WTC11 (cell line): ENCODE data around the gene MAML3. TPM values are rescaled to one million over a fixed set of nuclear protein-coding genes. Genes with fewer than 3 reads are reported as not detected.

Experiments used
- ATAC-seq: fragments of 200-7000 bp; cut with Tn5 transposase; 2 replicates; pipeline ENCODE4 v1.10.0; 2021; ENCODE audit warnings: mild to moderate bottlenecking, moderate library complexity
- CTCF ChIA-PET: fragments of 300-600 bp; sonication (Branson Sonifier 250); formaldehyde crosslinking; loops from one replicate; lab custom pipeline; 2021; ENCODE audit warnings: antibody characterized with exemption; lab: Charles Lee
- POLR2A ChIA-PET: fragments of 350-600 bp; sonication (Branson Sonifier 250); formaldehyde crosslinking; loops from one replicate; lab custom pipeline; 2021; ENCODE audit warnings: antibody characterized with exemption; lab: Charles Lee
- DNase-seq: peaks from one replicate; pipeline ENCODE4 v3.0.0; 2021; ENCODE audit warnings: low spot score
- H3K27ac Mint-ChIP-seq: 2 replicates; pipeline ENCODE4 v1.8.0; 2021; ENCODE audit warnings: mixed read lengths
- H3K27me3 Mint-ChIP-seq: 2 replicates; pipeline ENCODE4 v1.8.0; 2021; ENCODE audit warnings: low read depth, mild to moderate bottlenecking, moderate library complexity, mixed read lengths
- H3K36me3 Mint-ChIP-seq: 2 replicates; pipeline ENCODE4 v1.8.0; 2021; ENCODE audit warnings: mixed read lengths
- H3K4me1 Mint-ChIP-seq: 2 replicates; pipeline ENCODE4 v1.8.0; 2022; ENCODE audit warnings: mixed read lengths
- H3K4me3 Mint-ChIP-seq: 2 replicates; pipeline ENCODE4 v1.8.0; 2021; ENCODE audit warnings: mild to moderate bottlenecking, moderate library complexity, mixed read lengths
- H3K9me3 Mint-ChIP-seq: 2 replicates; pipeline ENCODE4 v1.8.0; 2021; ENCODE audit warnings: mixed read lengths
- EMX1 ChIP-seq: fragments of 250-450 bp; sonication (Bioruptor Pico); IDR thresholded peaks from 2 replicates; pipeline ENCODE4 v1.8.0; 2021; ENCODE audit warnings: mild to moderate bottlenecking
- ETV6 ChIP-seq: sonication (generic); formaldehyde crosslinking; IDR thresholded peaks from 2 replicates; pipeline ENCODE4 v1.8.1; 2022; ENCODE audit warnings: mild to moderate bottlenecking, missing genetic modification reagents
- FOXP1 ChIP-seq: sonication (generic); formaldehyde crosslinking; IDR thresholded peaks from 2 replicates; pipeline ENCODE4 v1.8.0; 2022; ENCODE audit warnings: missing genetic modification reagents, mild to moderate bottlenecking, moderate library complexity, borderline replicate concordance
- GRHL2 ChIP-seq: fragments of 250-450 bp; sonication (Bioruptor Pico); IDR thresholded peaks from 2 replicates; pipeline ENCODE4 v1.8.0; 2022; ENCODE audit warnings: mild to moderate bottlenecking, moderate library complexity; ENCODE audit not compliant: insufficient replicate concordance, severe bottlenecking
- JAZF1 ChIP-seq: fragments of 250-450 bp; sonication (Bioruptor Pico); IDR thresholded peaks from 2 replicates; pipeline ENCODE4 v1.9.0; 2021; ENCODE audit warnings: moderate library complexity, mild to moderate bottlenecking, inconsistent platforms
- MXD4 ChIP-seq: fragments of 250-450 bp; sonication (Bioruptor Pico); IDR thresholded peaks from 2 replicates; pipeline ENCODE4 v1.8.0; 2021; ENCODE audit warnings: mild to moderate bottlenecking, moderate library complexity, borderline replicate concordance
- NFATC4 ChIP-seq: fragments of 250-450 bp; sonication (Bioruptor Pico); IDR thresholded peaks from 2 replicates; pipeline ENCODE4 v1.9.0; 2021; ENCODE audit warnings: mild to moderate bottlenecking
- NFE2L1 ChIP-seq: sonication (generic); formaldehyde crosslinking; IDR thresholded peaks from 2 replicates; pipeline ENCODE4 v1.8.1; 2023; ENCODE audit warnings: missing genetic modification reagents
- NFYB ChIP-seq: sonication (generic); formaldehyde crosslinking; conservative IDR thresholded peaks from 2 replicates; pipeline ENCODE4 v1.8.0; 2022; ENCODE audit warnings: low read depth, missing genetic modification reagents
- NR1H2 ChIP-seq: sonication (generic); formaldehyde crosslinking; IDR thresholded peaks from 2 replicates; pipeline ENCODE4 v1.9.0; 2021; ENCODE audit warnings: mild to moderate bottlenecking, moderate library complexity, missing genetic modification reagents
- NR3C1 ChIP-seq: sonication (generic); formaldehyde crosslinking; conservative IDR thresholded peaks from 2 replicates; pipeline ENCODE4 v1.8.1; 2023; ENCODE audit warnings: low read depth, mild to moderate bottlenecking, missing genetic modification reagents
- OVOL2 ChIP-seq: fragments of 250-450 bp; sonication (Bioruptor Pico); IDR thresholded peaks from 2 replicates; pipeline ENCODE4 v1.9.0; 2021; ENCODE audit warnings: mild to moderate bottlenecking, borderline replicate concordance
- SMAD3 ChIP-seq: sonication (generic); formaldehyde crosslinking; IDR thresholded peaks from 2 replicates; pipeline ENCODE4 v1.8.0; 2022; ENCODE audit warnings: missing genetic modification reagents, mild to moderate bottlenecking, borderline replicate concordance
- SP1 ChIP-seq: sonication (generic); formaldehyde crosslinking; conservative IDR thresholded peaks from 2 replicates; pipeline ENCODE4 v1.8.1; 2022; ENCODE audit warnings: missing genetic modification reagents
- ZNF232 ChIP-seq: sonication (generic); formaldehyde crosslinking; IDR thresholded peaks from 2 replicates; pipeline ENCODE4 v1.8.0; 2022; ENCODE audit warnings: mild to moderate bottlenecking, missing genetic modification reagents
- ZNF423 ChIP-seq: fragments of 250-450 bp; sonication (Bioruptor Pico); IDR thresholded peaks from 2 replicates; pipeline ENCODE4 v2.1.2; 2022; ENCODE audit warnings: mild to moderate bottlenecking, moderate library complexity
- total RNA-seq: library from RNA; stranded (reverse); gene quantifications from 3 replicates; pipeline ENCODE4 v1.2.3, GENCODE V29; 2021
- TF ChIP-seq, protein P1 (sequence below): sonication (generic); formaldehyde crosslinking; IDR thresholded peaks from 2 replicates; pipeline ENCODE4 v1.8.1; 2023; ENCODE audit warnings: mild to moderate bottlenecking, missing genetic modification reagents, borderline replicate concordance
- TF ChIP-seq, protein P2 (sequence below): sonication (generic); formaldehyde crosslinking; IDR thresholded peaks from 2 replicates; pipeline ENCODE4 v1.8.0; 2022; ENCODE audit warnings: mild to moderate bottlenecking, missing genetic modification reagents
- TF ChIP-seq, protein P3 (sequence below): sonication (generic); formaldehyde crosslinking; IDR thresholded peaks from 2 replicates; pipeline ENCODE4 v1.8.1; 2022; ENCODE audit warnings: low read depth, missing genetic modification reagents, borderline replicate concordance
- TF ChIP-seq, protein P4 (sequence below): sonication (generic); formaldehyde crosslinking; IDR thresholded peaks from 2 replicates; pipeline ENCODE4 v1.8.0; 2022; ENCODE audit warnings: mild to moderate bottlenecking, missing genetic modification reagents

Gene MAML3
- total RNA-seq, 1 experiment from 2014 or later, result 7.4 TPM

DNA sequence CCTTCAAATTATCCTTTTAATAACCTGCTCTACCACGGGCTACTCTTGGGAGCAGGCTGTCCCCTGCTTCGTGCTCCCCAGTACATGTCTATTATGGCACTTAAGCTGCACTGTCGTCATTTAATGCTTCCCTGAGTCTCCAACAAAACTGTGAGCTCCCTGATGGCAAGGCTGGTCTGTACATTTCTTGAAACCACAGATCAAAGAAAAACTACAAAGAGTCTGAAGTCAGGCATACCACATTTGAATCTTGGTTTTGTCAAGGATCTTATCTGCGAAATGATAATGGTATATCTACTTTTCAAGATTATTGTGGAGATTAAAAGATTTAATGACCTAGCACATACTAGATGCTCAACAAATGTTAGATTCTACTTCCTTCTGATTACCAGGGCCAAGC lies 45.7 kb downstream of the MAML3 start:
- Mint-ChIP-seq H3K27me3 (no peaks in the 10 kb centered on the region), H3K27ac (0 out of 2 replicates have a peak overlapping the region, but pooled peaks have one; percentile 20), H3K4me3 (no peak overlapping the region), H3K9me3 (no peaks in the 10 kb centered on the region), H3K36me3 (no peaks in the 10 kb centered on the region), H3K4me1 (peaks cover 2% of the 10 kb centered on the region; the same call in 1 of the 2 replicates)
- DNase-seq (no peak), ATAC-seq (no peak)
- ChIA-PET POLR2A (no interaction called here), CTCF (interaction anchor here (1.0 kb wide), 1 partner anchor 451 kb away, joined by 3 read pairs; no protein-coding TSS in a partner anchor)
- no peak for TF ChIP-seq GRHL2 (CRISPR knock-in tag)
- no peak for TF ChIP-seq NFYB
- TF ChIP-seq FOXP1 (CRISPR knock-in tag), result no peak
- TF ChIP-seq, protein P1, sequence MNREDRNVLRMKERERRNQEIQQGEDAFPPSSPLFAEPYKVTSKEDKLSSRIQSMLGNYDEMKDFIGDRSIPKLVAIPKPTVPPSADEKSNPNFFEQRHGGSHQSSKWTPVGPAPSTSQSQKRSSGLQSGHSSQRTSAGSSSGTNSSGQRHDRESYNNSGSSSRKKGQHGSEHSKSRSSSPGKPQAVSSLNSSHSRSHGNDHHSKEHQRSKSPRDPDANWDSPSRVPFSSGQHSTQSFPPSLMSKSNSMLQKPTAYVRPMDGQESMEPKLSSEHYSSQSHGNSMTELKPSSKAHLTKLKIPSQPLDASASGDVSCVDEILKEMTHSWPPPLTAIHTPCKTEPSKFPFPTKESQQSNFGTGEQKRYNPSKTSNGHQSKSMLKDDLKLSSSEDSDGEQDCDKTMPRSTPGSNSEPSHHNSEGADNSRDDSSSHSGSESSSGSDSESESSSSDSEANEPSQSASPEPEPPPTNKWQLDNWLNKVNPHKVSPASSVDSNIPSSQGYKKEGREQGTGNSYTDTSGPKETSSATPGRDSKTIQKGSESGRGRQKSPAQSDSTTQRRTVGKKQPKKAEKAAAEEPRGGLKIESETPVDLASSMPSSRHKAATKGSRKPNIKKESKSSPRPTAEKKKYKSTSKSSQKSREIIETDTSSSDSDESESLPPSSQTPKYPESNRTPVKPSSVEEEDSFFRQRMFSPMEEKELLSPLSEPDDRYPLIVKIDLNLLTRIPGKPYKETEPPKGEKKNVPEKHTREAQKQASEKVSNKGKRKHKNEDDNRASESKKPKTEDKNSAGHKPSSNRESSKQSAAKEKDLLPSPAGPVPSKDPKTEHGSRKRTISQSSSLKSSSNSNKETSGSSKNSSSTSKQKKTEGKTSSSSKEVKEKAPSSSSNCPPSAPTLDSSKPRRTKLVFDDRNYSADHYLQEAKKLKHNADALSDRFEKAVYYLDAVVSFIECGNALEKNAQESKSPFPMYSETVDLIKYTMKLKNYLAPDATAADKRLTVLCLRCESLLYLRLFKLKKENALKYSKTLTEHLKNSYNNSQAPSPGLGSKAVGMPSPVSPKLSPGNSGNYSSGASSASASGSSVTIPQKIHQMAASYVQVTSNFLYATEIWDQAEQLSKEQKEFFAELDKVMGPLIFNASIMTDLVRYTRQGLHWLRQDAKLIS (CRISPR knock-in tag), result no peak
- TF ChIP-seq SMAD3 (CRISPR knock-in tag), result no peak
- TF ChIP-seq MXD4 (CRISPR knock-in tag), result no peak
- TF ChIP-seq EMX1 (CRISPR knock-in tag), result no peak
- no peak for TF ChIP-seq NFE2L1
- TF ChIP-seq NFATC4 (CRISPR knock-in tag), result no peak
- TF ChIP-seq, protein P2, sequence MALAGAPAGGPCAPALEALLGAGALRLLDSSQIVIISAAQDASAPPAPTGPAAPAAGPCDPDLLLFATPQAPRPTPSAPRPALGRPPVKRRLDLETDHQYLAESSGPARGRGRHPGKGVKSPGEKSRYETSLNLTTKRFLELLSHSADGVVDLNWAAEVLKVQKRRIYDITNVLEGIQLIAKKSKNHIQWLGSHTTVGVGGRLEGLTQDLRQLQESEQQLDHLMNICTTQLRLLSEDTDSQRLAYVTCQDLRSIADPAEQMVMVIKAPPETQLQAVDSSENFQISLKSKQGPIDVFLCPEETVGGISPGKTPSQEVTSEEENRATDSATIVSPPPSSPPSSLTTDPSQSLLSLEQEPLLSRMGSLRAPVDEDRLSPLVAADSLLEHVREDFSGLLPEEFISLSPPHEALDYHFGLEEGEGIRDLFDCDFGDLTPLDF (CRISPR knock-in tag), result no peak
- no peak for TF ChIP-seq NR1H2
- TF ChIP-seq, protein P3, sequence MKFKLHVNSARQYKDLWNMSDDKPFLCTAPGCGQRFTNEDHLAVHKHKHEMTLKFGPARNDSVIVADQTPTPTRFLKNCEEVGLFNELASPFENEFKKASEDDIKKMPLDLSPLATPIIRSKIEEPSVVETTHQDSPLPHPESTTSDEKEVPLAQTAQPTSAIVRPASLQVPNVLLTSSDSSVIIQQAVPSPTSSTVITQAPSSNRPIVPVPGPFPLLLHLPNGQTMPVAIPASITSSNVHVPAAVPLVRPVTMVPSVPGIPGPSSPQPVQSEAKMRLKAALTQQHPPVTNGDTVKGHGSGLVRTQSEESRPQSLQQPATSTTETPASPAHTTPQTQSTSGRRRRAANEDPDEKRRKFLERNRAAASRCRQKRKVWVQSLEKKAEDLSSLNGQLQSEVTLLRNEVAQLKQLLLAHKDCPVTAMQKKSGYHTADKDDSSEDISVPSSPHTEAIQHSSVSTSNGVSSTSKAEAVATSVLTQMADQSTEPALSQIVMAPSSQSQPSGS (CRISPR knock-in tag), result no peak
- no peak for TF ChIP-seq JAZF1
- no peak for TF ChIP-seq NR3C1 (CRISPR knock-in tag)
- no peak for TF ChIP-seq ZNF423
- no peak for TF ChIP-seq OVOL2 (CRISPR knock-in tag)
- no peak for TF ChIP-seq SP1 (CRISPR knock-in tag)
- no peak for TF ChIP-seq ZNF232
- TF ChIP-seq, protein P4, sequence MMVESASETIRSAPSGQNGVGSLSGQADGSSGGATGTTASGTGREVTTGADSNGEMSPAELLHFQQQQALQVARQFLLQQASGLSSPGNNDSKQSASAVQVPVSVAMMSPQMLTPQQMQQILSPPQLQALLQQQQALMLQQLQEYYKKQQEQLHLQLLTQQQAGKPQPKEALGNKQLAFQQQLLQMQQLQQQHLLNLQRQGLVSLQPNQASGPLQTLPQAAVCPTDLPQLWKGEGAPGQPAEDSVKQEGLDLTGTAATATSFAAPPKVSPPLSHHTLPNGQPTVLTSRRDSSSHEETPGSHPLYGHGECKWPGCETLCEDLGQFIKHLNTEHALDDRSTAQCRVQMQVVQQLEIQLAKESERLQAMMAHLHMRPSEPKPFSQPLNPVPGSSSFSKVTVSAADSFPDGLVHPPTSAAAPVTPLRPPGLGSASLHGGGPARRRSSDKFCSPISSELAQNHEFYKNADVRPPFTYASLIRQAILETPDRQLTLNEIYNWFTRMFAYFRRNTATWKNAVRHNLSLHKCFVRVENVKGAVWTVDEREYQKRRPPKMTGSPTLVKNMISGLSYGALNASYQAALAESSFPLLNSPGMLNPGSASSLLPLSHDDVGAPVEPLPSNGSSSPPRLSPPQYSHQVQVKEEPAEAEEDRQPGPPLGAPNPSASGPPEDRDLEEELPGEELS (CRISPR knock-in tag), result no peak
- TF ChIP-seq ETV6 (CRISPR knock-in tag), result no peak
